Breast epithelium (tissue), 4 donors: ENCODE measurements around the gene KRTAP5-5. TPM values are rescaled to one million over a fixed set of nuclear protein-coding genes. Genes with fewer than 3 reads are reported as not detected.
A peak's percentile ranks its signal among the peaks of the same experiment; 100 is the strongest.

ENCODE experiments used
- DNase-seq, 2 donors: peaks; one replicate each; pipeline ENCODE4 v3.0.0-alpha.2; 2019; ENCODE audit warnings: low spot score in 2 of 2
- H3K27ac ChIP-seq, 2 donors: fragments of 200-600 bp; sonication (generic) in 1 of 2; one replicate each; pipeline ENCODE4 v1.5.1; 2016 to 2019; ENCODE audit warnings: mild to moderate bottlenecking in 1 of 2
- H3K27me3 ChIP-seq, 2 donors: fragments of 200-600 bp; sonication (generic) in 1 of 2; one replicate each; pipeline versions ENCODE4 v1.5.1 to v1.6.0; 2017 to 2019; ENCODE audit warnings: control low read depth in 1 of 2, mild to moderate bottlenecking in 1 of 2
- H3K36me3 ChIP-seq: fragments of 200-600 bp; one replicate; pipeline ENCODE4 v1.5.1; 2019
- H3K4me1 ChIP-seq, 2 donors: fragments of 200-600 bp; sonication (generic); one replicate each; pipeline ENCODE4 v1.5.1; 2016 to 2019; ENCODE audit warnings: control low read depth in 1 of 2
- H3K4me3 ChIP-seq, 3 donors: fragments of 200-600 bp; sonication (generic); 1 replicate in 2 of 3; 2 replicates in 1 of 3; pipeline ENCODE4 v1.5.1; 2016 to 2019; ENCODE audit warnings: mild to moderate bottlenecking in 3 of 3, moderate library complexity in 2 of 3
- H3K9me3 ChIP-seq, 2 donors: fragments of 200-600 bp; sonication (generic) in 1 of 2; one replicate each; pipeline ENCODE4 v1.5.1; 2016 to 2019; ENCODE audit warnings: control low read depth in 1 of 2
- POLR2A ChIP-seq: fragments of 450-650 bp; IDR thresholded peaks from one replicate; pipeline ENCODE4 v1.6.1; 2016; ENCODE audit warnings: antibody characterized with exemption, mild to moderate bottlenecking, moderate library complexity
- POLR2AphosphoS5 ChIP-seq, 3 donors: sonication (generic); formaldehyde crosslinking; IDR thresholded peaks; one replicate each; pipeline ENCODE4 v1.6.1; 2017; ENCODE audit warnings: antibody characterized with exemption in 3 of 3
- intact Hi-C: fragments of 100-400 bp; cut with DNase I; formaldehyde crosslinking; loops from one replicate; pipeline ENCODE4 v1.15.1; 2023; ENCODE audit warnings: low total_unique reads
- total RNA-seq, 3 donors: library from RNA; depleted of rRNA; stranded (reverse); fragments of >200 nt; gene quantifications; one replicate each; pipeline ENCODE4 v1.1.0, GENCODE V29; 2016
- TF ChIP-seq, protein P1 (sequence below), 3 donors: fragments of 450-650 bp; IDR thresholded peaks; one replicate each; pipeline ENCODE4 v1.5.1; 2016 to 2017; ENCODE audit warnings: antibody characterized with exemption in 3 of 3, mild to moderate bottlenecking in 3 of 3, moderate library complexity in 3 of 3

KRTAP5-5 gene
- total RNA-seq, 3 donors from 2014 or later: not detected

GRCh38 chr11:1654388-1655167 lies 25.0 kb downstream of the KRTAP5-5 start:
- DNase-seq: peak in 1 of 2 donors; percentile 25
- no peak overlapping the region for H3K27ac ChIP-seq
- intact Hi-C loops: no loop called here
- TF ChIP-seq, protein P1, sequence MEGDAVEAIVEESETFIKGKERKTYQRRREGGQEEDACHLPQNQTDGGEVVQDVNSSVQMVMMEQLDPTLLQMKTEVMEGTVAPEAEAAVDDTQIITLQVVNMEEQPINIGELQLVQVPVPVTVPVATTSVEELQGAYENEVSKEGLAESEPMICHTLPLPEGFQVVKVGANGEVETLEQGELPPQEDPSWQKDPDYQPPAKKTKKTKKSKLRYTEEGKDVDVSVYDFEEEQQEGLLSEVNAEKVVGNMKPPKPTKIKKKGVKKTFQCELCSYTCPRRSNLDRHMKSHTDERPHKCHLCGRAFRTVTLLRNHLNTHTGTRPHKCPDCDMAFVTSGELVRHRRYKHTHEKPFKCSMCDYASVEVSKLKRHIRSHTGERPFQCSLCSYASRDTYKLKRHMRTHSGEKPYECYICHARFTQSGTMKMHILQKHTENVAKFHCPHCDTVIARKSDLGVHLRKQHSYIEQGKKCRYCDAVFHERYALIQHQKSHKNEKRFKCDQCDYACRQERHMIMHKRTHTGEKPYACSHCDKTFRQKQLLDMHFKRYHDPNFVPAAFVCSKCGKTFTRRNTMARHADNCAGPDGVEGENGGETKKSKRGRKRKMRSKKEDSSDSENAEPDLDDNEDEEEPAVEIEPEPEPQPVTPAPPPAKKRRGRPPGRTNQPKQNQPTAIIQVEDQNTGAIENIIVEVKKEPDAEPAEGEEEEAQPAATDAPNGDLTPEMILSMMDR (IDR thresholded peaks at IDR 0.05): no peak
- TF ChIP-seq POLR2AphosphoS5 (IDR thresholded peaks at IDR 0.05): no peak
- TF ChIP-seq POLR2A: no peak
- no peaks in the 10 kb centered on the region for H3K9me3 ChIP-seq
- H3K27me3 ChIP-seq: peaks cover 0 to 48% of the 10 kb centered on the region in 2 donors
- H3K36me3 ChIP-seq: no peaks in the 10 kb centered on the region
- H3K4me3 ChIP-seq: no peak overlapping the region
- no peaks in the 10 kb centered on the region for H3K4me1 ChIP-seq

DNA sequence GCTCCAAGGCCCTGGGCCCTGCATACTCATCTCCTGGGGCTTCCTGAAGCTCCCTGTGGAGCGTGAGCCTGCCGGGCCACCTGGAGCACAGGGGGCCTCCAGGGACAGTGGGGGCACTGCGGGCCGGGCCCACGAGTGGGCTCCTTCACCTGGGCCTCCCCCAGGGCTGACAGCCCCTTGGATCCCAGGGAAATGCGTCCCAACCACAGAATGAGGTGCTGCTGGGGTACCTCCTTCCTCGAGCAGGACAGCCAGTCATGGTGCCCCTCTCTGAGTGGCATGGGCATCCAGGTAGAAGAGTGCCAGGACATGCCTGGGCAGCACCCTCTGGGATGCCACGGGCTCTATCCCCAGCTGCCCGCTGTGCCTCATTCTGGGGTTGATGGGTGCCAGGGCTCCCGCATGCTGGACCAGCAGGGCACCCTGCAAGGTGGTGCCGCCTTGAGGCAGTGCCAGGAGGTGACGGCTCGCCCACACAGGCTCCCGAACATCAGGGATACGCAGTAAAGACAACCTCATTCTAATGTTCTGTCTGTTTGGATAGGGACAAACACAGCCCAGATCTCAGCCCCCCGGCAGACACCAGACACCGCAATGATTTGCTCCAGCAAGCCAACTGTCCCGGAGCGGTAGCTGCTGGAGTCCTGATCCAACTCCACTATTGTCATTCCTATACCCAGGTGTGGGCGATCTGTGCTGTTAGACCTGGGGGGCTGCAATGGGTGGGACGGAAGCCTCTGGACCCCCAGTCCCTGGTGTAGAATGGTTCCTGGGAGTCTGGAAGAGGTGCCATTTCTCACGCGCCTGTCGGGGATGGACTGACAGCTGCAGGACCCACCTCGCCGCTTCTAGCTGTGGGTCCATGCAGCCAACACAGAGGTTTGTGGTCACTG lies 25.8 kb downstream of the KRTAP5-5 start:
- no peaks in the 10 kb centered on the region for H3K4me1 ChIP-seq
- no peak overlapping the region for H3K4me3 ChIP-seq
- peak in 1 of 2 donors; percentile 35 for DNase-seq
- intact Hi-C loops: no loop called here
- peaks cover 0 to 54% of the 10 kb centered on the region in 2 donors for H3K27me3 ChIP-seq
- no peaks in the 10 kb centered on the region for H3K9me3 ChIP-seq
- H3K27ac ChIP-seq: no peak overlapping the region
- no peaks in the 10 kb centered on the region for H3K36me3 ChIP-seq
- no peak for TF ChIP-seq POLR2AphosphoS5 (IDR thresholded peaks at IDR 0.05)

- intact Hi-C loops: no loop called here
- no peak for DNase-seq
Measured at GRCh38 chr11:1656061-1656441, 26.5 kb downstream of the KRTAP5-5 start.

GRCh38 chr11:1656670-1657069 lies 27.1 kb downstream of the KRTAP5-5 start:
- DNase-seq: peak in 1 of 2 donors; percentile 5
- intact Hi-C loops: no loop called here
- H3K27me3 ChIP-seq: peaks cover 0 to 57% of the 10 kb centered on the region in 2 donors

More at GRCh38 chr11:1656061-1656441, 26.5 kb downstream of the KRTAP5-5 start:
- Histone ChIP-seq H3K27me3 (peaks cover 0 to 57% of the 10 kb centered on the region in 2 donors), H3K9me3 (no peaks in the 10 kb centered on the region), H3K4me3 (no peak overlapping the region), H3K36me3 (no peaks in the 10 kb centered on the region), H3K27ac (no peak overlapping the region), H3K4me1 (no peaks in the 10 kb centered on the region)
- TF ChIP-seq POLR2A: no peak

DNA sequence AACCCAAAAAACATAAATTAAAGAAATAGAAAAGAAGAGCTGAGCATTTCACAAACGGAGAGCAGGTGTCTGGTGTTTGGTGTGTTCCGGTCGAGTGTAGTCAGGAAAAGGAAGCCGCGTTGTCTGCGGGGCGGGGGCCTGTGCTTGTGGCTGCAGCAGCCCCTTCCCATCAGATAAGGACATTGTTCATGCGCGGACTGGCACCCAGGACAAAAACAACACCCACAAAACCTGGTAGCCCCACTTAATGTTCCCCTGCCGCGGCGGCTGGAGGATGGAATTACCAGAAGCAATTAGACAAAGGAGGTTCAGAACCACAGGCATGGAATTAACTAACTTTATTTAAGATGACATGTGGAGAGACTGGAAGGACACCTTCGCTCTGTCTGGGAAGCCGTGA lies 29.9 kb downstream of the KRTAP5-5 start:
- intact Hi-C loops: no loop called here
- Histone ChIP-seq H3K27me3 (peaks cover 0 to 47% of the 10 kb centered on the region in 2 donors), H3K36me3 (no peaks in the 10 kb centered on the region), H3K27ac (no peak overlapping the region), H3K9me3 (no peaks in the 10 kb centered on the region), H3K4me1 (no peaks in the 10 kb centered on the region), H3K4me3 (no peak overlapping the region)
- peak in 1 of 2 donors; percentile 47 for DNase-seq
- no peak for TF ChIP-seq POLR2AphosphoS5 (IDR thresholded peaks at IDR 0.05)
- TF ChIP-seq POLR2A: no peak
- TF ChIP-seq, protein P1 (IDR thresholded peaks at IDR 0.05): no peak

More at GRCh38 chr11:1656670-1657069, 27.1 kb downstream of the KRTAP5-5 start:
- Histone ChIP-seq H3K9me3 (no peaks in the 10 kb centered on the region), H3K27ac (no peak overlapping the region), H3K4me3 (no peak overlapping the region), H3K36me3 (no peaks in the 10 kb centered on the region), H3K4me1 (no peaks in the 10 kb centered on the region)
- no peak for TF ChIP-seq POLR2A
- no peak for TF ChIP-seq POLR2AphosphoS5 (IDR thresholded peaks at IDR 0.05)
- TF ChIP-seq, protein P1 (IDR thresholded peaks at IDR 0.05): no peak
